ENCODE data around the gene MKNK1. TPM values are rescaled to one million over a fixed set of nuclear protein-coding genes. Genes with fewer than 3 reads are reported as not detected.

Gene MKNK1
- polyA plus RNA-seq, 4 donors: 16.9 to 43.3 (median 29.4) TPM

DNA sequence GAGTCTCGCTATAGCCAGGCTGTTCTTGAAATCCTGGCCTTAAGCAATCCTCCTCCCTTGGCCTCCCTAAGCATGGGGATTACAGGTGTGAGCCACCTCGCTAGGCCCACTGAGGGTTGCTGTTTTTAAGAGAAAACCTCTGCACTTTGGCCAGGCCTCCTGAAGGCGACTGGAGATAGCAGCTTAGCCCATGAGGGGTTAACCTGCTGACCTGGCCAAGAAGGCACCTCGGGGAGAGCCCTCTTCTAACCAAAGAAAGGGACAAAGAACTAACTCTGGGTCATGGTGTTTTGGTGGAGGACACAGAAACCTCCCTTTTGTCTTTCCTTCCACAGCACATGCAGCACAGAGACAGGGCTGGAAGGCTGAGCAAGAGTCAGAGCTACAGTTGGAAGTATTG lies 35.0 kb downstream of the MKNK1 start:
- DNase-seq (ENCODE audit: low read depth in 4 of 4, low spot score in 2 of 4): no peak

DNA sequence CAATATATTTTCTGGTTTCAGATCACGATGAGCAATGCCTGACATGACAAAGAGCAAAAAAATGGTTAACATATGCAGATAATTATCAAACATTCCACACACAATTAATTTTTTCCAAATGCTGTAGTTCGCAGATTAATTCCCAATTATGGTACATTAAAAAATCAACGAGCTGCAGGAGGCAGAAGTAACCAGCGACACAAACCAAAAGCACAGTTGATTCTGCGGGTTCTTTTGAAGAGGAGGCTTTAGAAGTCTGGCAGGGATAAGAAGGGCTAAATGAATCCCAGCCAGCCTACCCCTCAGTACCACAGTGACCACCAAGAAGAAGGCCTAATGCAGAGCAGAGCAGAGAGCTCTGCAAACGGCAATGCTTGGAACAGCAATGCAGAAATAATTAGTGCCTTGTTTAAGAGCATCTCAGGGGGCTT lies 35.6 kb downstream of the MKNK1 start:
- DNase-seq (ENCODE audit: low read depth in 4 of 4, low spot score in 2 of 4): no peak

GRCh38 chr1:46563341-46563740 lies 40.7 kb downstream of the MKNK1 start:
- DNase-seq (ENCODE audit: low read depth in 4 of 4, low spot score in 2 of 4): no peak

GRCh38 chr1:46562498-46562897 lies 41.6 kb downstream of the MKNK1 start:
- no peak for DNase-seq (ENCODE audit: low read depth in 4 of 4, low spot score in 2 of 4)

DNA sequence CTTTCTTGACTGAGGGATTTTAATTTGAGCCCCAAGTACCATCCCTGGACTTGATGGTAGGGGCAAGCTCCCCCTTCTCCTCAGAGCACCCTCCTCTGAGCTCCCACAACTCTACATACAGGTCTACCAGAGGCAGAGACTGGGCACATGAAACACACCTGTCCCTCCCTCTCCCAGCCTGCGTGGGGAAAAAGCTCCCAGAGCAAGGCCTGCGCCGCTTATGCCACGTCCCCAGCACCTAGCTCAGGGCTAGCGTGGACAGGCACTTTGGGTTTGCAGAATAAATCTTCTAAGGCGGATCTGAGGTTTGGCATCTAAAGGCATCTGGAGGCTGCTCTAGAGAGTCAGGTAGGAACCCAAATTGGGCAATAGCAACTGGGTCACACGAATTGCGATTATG lies 45.1 kb downstream of the MKNK1 start:
- DNase-seq (ENCODE audit: low read depth in 4 of 4, low spot score in 2 of 4): no peak

DNA sequence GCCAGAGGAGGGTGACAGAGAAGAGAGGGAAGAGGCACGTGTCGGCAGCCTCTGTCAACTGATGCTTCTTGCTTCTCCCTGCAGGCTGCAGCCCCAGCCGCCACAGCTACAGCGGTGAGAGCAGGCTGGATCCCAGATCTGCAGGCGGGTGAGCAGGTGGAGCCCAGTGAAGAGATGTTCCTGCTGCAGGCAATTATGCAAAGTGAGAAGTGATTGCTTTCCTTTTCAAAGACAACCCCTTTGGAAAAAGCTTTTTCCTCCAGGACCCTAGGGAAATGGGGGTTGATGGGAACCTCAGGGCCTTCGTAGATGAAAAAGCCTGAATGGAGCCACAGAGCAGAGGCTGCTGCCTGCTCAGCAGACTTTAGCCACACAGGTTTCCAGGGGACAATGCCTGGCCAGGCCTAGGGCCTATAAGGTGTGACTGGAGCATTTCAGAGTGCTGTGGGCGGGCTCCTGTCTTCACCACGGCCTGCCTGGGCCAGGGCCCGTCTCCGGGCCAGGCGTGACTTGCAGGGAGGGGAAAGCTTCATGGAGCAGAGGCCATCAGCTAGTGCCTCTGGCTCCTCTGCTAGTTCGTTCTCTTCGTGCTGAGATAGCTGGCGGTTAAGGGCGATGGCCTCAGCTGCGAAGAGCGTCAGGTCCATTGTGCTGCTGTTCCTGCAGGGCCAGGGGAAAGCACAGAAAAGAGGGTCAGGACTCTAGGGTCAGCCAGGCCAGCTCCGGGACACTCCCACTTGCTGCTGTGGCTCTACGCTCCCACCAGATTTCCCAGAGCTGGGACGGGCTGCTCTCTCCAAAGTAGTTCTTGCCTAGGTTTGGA lies 45.7 kb downstream of the MKNK1 start:
- no peak for DNase-seq (ENCODE audit: low read depth in 4 of 4, low spot score in 2 of 4)

DNA sequence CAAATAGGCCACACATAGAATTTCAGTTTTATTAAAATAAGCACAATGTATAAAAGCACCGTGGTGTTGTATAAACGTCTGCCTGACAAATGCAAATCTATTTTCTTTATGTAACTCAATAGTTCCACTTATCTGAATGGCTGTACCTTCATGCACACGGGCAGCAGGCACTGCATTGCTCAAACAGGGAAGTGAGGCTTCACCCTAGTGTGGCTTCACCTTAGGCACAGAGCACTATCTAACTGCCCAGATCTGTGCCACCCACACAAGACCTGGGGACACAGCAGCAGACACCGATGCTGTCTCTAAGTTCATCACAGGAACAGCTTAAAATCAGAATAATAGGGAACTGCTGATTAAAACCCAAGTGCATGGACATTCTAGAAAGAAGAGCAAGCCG lies 46.7 kb downstream of the MKNK1 start:
- DNase-seq (ENCODE audit: low read depth in 4 of 4, low spot score in 2 of 4): no peak

DNA sequence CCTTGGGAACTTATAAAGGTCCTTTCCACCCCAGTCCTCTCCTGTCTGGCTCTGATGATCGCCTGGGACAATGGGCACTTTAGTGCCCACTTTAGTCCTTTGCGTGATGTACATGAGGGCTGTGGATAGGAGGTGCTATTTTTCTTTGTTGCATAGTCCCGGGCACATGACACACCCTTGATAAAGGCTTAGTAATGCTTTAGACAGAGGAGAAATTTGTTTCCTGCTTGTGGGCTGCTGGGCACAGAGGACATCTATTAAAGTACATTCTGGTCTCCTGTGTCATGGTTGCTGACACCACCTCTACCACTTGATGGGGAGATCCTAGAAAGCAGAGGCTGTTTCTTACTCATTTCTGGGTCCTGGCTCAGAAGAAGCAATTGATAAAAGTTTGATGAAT lies 47.2 kb downstream of the MKNK1 start:
- DNase-seq (ENCODE audit: low read depth in 4 of 4, low spot score in 2 of 4): no peak

DNA sequence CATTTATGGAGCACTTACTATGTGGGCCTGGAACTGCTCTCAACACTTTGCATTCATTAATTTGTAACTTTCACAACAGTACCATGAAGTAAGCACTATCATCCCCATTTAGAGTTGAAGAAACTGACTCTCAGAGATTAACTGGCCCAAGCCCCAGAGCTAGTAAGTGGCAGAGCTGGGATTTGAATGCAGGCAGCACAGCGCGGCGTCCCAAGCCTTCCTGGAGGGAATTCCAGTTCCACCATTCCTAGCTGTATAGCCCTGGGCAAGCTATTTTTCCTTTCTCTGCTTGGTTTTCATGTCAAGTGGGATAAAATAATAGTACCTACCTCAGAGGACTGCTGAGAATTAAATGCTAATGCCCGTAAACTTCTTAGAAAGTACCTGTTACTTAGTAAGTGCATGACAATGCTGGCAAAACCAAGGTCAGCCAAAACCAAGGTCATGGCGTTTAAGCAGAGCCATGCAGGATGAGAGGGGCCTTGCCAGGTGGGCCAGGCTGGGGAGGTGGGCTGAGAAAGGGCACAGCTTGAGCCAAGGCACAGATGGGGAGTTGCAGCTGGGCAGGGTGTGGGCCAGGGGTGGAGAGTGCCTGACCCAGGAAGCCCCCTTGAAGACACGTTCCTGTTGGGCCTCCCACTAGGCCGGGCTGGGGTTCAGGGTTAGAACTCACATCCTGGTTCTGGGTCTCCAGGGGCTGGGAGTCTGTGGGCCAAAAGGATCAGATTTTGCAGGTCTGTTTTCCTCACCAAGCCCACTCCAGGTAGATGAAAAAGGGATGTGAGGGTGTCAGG lies 48.0 kb downstream of the MKNK1 start:
- DNase-seq (ENCODE audit: low read depth in 4 of 4, low spot score in 2 of 4): no peak

GRCh38 chr1:46554597-46555381 lies 49.3 kb downstream of the MKNK1 start:
- no peak for DNase-seq (ENCODE audit: low read depth in 4 of 4, low spot score in 2 of 4)

DNA sequence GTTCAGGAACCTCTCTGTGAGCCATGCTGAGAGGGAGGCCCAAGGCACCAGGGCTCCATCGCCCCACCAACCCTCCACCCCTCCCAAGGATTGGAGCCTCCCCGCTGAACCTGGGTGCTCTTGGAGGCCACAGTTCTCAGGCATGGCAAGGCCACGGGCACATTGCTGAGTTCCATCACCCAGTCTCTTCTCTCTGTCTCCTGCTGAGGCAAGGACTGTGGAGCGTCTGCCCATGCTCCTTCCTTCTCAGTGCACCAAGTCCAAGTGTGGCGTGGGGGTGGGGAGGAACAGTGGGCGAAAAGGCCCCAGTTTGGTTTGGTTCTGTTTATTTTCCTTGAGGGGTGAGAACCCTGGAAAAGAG lies 49.9 kb downstream of the MKNK1 start:
- no peak for DNase-seq (ENCODE audit: low read depth in 4 of 4, low spot score in 2 of 4)

- no peak for DNase-seq (ENCODE audit: low read depth in 4 of 4, low spot score in 2 of 4)
Measured at GRCh38 chr1:46553506-46553905, 50.6 kb downstream of the MKNK1 start.

DNA sequence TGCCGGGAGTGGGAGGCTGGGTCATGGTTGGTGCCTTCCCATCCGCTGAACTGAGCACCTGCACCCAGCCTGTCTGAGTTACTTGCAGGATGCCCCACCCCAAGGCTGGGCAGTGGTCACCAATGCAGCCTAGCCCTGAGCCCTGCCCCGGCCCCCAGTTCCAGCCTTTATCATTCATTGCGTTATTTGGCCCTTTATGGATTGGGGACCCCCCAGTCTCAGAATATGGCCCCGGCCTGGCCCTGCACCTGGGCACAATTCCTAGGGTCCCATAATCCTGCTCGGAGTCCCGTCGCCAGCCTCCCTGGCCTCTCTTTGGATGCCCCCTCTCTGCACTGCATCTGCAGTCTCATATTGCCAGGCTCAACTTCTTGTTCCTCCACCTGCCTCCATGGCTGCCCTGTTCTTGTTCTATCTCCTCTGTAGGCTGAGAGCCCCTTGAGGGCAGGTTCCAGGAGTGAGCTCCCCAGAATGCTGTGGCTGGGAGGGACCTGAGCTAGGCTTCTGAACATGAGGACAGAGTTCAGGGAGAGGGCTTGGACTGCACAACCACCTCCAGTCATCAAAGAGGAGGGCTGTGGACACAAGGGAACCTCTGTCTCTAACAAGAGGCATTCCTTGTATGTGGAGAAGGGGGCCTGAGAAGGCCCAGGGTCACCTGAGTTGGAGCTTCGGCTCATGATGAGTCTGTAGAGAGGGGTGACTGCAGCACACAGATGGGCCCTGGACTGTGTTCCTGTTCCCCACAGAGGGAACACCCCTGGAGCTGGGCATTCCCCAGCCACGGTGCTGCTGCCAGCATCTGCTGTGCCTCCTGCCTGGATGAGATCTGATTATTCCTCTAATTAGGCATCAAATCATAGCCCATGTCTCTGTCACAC lies 51.5 kb downstream of the MKNK1 start:
- no peak for DNase-seq (ENCODE audit: low read depth in 4 of 4, low spot score in 2 of 4)

- DNase-seq (ENCODE audit: low read depth in 4 of 4, low spot score in 2 of 4): no peak
Measured at GRCh38 chr1:46551597-46552095, 52.4 kb downstream of the MKNK1 start, which contains the start of gene KNCN. KNCN (minus strand) TSS chr1:46551647; CDS start chr1:46551215, 432 bp downstream.

DNA sequence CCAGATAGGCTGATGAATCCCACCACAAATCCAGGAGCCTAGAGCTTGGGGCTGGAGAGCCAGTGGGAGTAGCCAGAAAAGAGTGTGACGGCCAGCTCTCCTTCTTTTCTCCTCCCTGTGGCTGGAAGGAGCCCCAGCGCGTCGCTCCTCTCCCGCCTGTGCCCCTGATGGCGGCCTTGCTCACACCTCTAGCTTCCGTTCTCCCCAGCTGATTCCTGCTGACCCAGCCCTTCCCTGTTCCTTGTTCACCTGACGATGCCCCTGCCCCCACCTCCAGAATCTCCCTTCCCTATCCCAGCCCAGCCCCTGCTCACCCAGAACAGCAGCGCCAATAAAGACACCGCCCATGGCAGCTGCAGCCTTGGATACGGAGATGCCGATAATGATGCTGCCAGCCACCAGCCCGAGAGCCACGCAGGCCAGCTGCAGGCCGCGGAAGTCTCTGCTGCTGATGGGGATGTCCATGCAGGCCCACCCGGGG lies 53.3 kb downstream of the MKNK1 start:
- DNase-seq (ENCODE audit: low read depth in 4 of 4, low spot score in 2 of 4): no peak

GRCh38 chr1:46549697-46550681 lies 54.1 kb downstream of the MKNK1 start:
- no peak for DNase-seq (ENCODE audit: low read depth in 4 of 4, low spot score in 2 of 4)

GRCh38 chr1:46547481-46548383 lies 56.3 kb downstream of the MKNK1 start:
- DNase-seq (ENCODE audit: low read depth in 4 of 4, low spot score in 2 of 4): no peak

DNA sequence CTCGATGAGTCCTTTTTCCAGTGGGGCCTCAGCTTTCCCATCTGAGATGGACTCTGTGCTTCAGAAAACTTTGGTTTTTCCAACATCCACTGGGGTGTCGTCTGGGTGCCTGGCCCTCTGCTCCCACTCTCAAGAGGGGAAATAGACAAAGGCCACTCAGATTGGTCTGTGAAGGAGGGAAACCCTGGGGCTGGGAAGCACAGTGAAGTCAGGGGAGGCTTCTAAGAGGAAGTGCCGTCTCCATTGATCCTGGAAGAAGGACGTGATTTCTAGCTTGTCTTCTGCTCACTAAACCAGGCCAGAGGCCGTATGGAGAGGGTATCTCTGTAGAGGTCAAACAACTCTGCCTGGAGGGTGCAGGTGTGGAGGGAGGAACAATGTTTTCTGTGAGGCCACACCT lies 57.9 kb downstream of the MKNK1 start:
- DNase-seq (ENCODE audit: low read depth in 4 of 4, low spot score in 2 of 4): no peak
